GM12891 (cell line): Measurements from ENCODE around the gene TTC39A.

Experiments
- POLR2A ChIP-seq: IDR thresholded peaks from 2 replicates; pipeline ENCODE4 v1.6.1; 2011; ENCODE audit warnings: low read depth, low read length, control low read depth
- POU2F2 ChIP-seq: IDR thresholded peaks from 2 replicates; pipeline ENCODE4 v1.6.1; 2011; ENCODE audit warnings: low read depth, mild to moderate bottlenecking, control low read depth, low read length, moderate library complexity
- TAF1 ChIP-seq: IDR thresholded peaks from 2 replicates; pipeline ENCODE4 v1.6.1; 2011; ENCODE audit warnings: low read depth, low read length, control low read depth

DNA sequence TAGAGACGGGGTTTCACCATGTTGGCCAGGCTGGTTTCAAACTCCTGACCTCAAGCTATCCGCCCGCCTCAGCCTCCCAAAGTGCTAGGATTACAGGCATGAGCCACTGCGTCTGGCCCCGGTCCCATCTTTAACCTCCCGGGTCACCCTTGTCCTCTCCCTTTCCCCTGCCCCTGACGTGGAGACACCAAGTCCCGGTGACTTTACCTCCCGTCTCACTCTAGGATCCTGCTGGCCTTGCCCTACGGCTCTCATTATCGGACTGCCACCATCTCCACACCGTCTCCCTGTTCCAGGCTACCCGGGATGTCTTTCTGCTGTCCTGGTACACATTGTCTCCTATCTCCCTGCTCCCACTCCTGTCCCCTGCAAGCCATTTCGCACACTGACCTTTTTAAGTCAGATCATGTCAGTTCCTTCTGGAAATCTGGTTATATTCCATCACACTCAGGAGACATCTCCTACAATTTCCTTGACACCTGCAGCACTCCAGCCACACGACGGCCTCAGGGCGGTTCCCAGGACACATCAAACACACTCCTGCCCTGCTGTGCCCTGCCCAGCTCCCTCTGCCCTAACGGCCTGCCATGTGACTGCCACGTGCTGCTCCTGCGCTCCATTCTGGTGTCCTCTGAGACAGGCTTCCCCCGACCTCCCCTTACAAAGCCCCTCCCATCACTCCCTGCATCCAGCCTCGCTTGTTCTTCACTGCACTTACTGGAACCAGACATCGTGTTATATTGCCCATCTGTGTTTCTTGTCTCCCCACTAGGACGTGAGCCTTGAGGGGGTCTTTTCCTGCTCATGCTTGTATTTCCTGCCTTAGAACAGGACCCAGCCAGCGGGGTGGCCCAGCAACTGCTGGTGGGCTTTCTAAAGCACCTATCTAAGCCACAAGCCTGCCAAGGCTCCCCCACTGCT is 32.7 kb downstream of the TTC39A start:
- TF ChIP-seq POLR2A (no peak), POU2F2 (no peak), TAF1 (no peak)
